Measurements from ENCODE around the gene FAM107A.
A peak's percentile ranks its signal among the peaks of the same experiment; 100 is the strongest.

Gene FAM107A

GRCh38 chr3:58535531-58536500, 41.4 kb downstream of the FAM107A start:
- POLR2A ChIA-PET: no interaction called here
- TF ChIP-seq, protein P1, sequence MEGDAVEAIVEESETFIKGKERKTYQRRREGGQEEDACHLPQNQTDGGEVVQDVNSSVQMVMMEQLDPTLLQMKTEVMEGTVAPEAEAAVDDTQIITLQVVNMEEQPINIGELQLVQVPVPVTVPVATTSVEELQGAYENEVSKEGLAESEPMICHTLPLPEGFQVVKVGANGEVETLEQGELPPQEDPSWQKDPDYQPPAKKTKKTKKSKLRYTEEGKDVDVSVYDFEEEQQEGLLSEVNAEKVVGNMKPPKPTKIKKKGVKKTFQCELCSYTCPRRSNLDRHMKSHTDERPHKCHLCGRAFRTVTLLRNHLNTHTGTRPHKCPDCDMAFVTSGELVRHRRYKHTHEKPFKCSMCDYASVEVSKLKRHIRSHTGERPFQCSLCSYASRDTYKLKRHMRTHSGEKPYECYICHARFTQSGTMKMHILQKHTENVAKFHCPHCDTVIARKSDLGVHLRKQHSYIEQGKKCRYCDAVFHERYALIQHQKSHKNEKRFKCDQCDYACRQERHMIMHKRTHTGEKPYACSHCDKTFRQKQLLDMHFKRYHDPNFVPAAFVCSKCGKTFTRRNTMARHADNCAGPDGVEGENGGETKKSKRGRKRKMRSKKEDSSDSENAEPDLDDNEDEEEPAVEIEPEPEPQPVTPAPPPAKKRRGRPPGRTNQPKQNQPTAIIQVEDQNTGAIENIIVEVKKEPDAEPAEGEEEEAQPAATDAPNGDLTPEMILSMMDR (IDR thresholded peaks at IDR 0.05; ENCODE audit: insufficient read depth, low read length, missing control alignments): no peak
- CTCF ChIA-PET: interaction anchor here (0.5 to 11.0 kb wide), 9 partner anchors 17 to 229 kb away, joined by 3 to 105 read pairs (median 4); partner anchors contain the start of genes HTD2 and RPP14
- H3K4me3 ChIP-seq (ENCODE audit: low read depth, low read length): no peak overlapping the region
- no peak for DNase-seq (ENCODE audit: low read depth, low spot score)

DNA sequence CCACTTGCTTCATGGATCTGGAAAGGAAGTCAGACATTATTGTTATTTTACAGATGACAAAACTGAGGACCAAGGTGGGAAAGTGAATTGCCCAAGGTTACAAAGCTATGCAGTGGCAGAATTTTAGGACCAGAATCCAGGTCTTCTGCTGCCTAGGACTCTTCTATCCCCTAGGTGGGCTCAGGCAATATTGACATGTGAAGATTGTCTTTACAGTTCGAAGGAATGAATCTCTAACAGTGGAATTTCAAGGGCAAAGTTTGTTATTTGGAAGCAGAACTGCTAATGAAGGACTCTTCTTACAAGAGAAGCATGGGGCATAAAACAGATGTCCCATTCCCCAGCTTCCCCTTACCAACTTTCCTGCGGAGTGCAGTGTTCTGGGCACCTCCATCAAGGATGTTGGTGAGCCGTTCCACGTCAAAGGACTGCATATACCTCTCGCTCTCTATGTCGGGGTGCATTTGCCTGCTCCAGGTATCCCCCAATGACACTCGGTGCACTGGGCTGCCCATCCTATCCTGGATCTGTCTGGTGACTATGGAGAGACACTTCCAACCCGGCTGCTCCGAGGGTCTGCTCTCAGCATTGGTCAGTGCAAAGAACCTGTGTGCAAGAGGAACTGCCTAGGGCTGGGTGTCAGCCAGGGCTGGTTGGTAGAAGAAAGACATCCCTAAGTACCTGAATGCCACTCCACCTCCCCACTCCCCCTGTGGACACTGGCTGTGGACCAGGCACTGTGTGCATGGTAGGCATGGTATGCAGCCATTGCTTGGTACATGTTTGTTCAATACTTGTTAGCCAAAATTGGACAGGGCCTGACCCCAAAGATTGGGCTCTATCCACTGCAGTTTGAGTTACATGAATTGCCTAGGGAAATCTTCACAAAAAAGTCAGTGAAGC, 42.3 kb downstream of the FAM107A start:
- ChIA-PET POLR2A (interaction anchor here (0.8 kb wide), 1 partner anchor 229 kb away, joined by 3 read pairs; the partner anchor contains the start of genes HTD2 and RPP14), CTCF (interaction anchor here (0.5 to 11.0 kb wide), 16 partner anchors 16 to 228 kb away, joined by 3 to 105 read pairs (median 5); partner anchors contain the start of genes HTD2, KCTD6 and RPP14)
- DNase-seq (ENCODE audit: low read depth, low spot score): no peak
- TF ChIP-seq, protein P1 (IDR thresholded peaks at IDR 0.05; ENCODE audit: insufficient read depth, low read length, missing control alignments): no peak
- no peak overlapping the region for H3K4me3 ChIP-seq (ENCODE audit: low read depth, low read length)

GRCh38 chr3:58532794-58533220, 44.4 kb downstream of the FAM107A start:
- TF ChIP-seq, protein P1 (IDR thresholded peaks at IDR 0.05; ENCODE audit: insufficient read depth, low read length, missing control alignments): peak; percentile 93
- DNase-seq (ENCODE audit: low read depth, low spot score): no peak
- no peak overlapping the region for H3K4me3 ChIP-seq (ENCODE audit: low read depth, low read length)
- ChIA-PET POLR2A (no interaction called here), CTCF (interaction anchor here (0.7 to 11.0 kb wide), 29 partner anchors 8 to 226 kb away, joined by 3 to 105 read pairs (median 5); partner anchors contain the start of genes HTD2, KCTD6 and RPP14)

DNA sequence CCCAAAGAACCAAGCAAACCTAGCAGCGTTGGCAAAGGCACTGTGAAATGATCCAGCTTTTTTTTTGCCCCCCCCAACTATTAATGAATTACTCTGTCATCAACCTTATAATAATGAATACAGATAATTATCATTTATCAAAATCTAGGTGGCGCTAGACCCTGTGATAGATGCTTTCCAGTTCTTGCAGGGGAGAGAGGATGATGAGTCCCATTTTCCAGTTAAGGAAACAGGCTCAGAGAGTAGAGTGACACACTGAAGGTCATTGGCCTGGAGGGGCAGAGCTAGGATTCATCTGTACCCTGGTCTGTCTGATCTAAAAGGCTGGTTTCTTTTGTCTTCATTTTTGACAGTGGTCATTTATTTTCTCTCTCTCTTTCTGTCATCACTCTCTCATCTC, 45.2 kb downstream of the FAM107A start:
- POLR2A ChIA-PET: no interaction called here
- TF ChIP-seq, protein P1 (IDR thresholded peaks at IDR 0.05; ENCODE audit: insufficient read depth, low read length, missing control alignments): no peak
- no peak overlapping the region for H3K4me3 ChIP-seq (ENCODE audit: low read depth, low read length)
- no peak for DNase-seq (ENCODE audit: low read depth, low spot score)
- CTCF ChIA-PET: interaction anchor here (0.6 to 11.0 kb wide), 26 partner anchors 9 to 344 kb away, joined by 3 to 105 read pairs (median 4); partner anchors contain the start of genes HTD2, KCTD6 and RPP14

DNA sequence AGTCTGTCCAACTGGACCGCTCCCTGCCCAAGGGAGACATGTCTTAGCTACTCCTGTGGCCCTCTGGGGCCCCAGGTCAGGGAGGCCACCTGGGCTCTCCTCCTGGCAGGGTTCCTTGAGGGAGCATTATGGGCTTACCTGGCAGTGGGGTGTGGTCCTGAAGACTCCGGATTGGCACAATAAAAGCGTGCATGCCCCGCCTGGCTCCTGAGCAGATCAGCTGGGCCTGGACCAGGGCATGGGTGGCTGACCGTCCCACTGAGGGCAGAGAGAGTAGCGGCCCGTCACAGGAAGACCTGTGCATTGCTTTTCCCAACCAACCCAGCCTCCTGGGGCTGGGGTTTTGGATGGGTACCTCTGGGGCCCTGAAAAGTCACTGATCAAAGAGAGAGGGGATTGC, 45.6 kb downstream of the FAM107A start:
- TF ChIP-seq, protein P1 (IDR thresholded peaks at IDR 0.05; ENCODE audit: insufficient read depth, low read length, missing control alignments): no peak
- DNase-seq (ENCODE audit: low read depth, low spot score): no peak
- ChIA-PET POLR2A (no interaction called here), CTCF (interaction anchor here (0.6 to 11.0 kb wide), 28 partner anchors 10 to 344 kb away, joined by 3 to 105 read pairs (median 4); partner anchors contain the start of genes HTD2, KCTD6 and RPP14)
- no peak overlapping the region for H3K4me3 ChIP-seq (ENCODE audit: low read depth, low read length)
